GM21423 (cell line): ENCODE results near the gene GAS7.
A peak's percentile ranks its signal among the peaks of the same experiment; 100 is the strongest.

Source experiments
- ATAC-seq: cut with Tn5 transposase; IDR thresholded peaks from one replicate; pipeline ENCODE4 v1.9.1; 2021; ENCODE audit warnings: mild to moderate bottlenecking, moderate library complexity; ENCODE audit not compliant: unreplicated experiment

GAS7 gene

DNA sequence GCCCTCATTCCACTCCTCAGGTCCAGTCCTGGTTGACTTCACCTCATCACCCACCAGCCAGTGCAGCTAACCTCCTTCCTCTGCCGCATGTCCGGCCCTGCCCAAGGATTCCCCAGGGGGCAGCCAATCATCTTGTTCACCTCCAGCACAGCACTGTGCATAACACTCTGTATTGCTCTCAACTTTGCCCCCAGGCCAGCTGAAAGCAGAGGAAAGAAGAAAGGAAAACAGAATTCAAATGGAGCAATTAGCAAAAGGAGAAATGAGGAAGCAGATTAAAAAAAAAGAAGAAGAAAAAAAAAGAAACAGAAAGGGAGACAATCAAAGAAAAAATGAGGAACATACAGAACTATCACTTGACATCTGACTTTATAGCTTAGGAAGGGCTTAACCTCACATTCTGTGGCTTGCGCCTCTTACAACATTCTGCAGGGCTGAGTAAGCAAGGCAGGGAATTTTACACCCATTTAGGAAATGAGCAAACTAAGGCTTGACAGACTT, 26.1 kb downstream of the GAS7 start:
- ATAC-seq = no peak

DNA sequence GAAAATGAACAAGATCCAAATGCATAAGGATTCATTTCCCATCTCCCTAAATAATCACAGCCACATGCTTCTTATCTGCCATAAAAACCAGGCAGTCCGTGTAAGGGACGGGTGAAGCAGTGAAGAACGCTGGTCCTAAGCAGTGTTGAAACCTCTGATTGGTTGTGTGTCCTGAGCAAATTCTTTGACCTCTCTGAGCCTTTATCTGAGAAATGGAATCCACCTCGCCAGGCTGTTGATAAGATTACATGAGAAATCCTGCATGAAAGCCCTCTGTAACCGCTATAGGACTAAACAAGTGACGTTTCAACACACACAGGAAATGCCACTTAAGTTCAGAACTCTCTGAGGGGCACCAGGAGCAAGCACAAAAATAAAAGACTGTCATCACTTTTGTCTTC, 26.8 kb downstream of the GAS7 start:
- ATAC-seq = no peak

DNA sequence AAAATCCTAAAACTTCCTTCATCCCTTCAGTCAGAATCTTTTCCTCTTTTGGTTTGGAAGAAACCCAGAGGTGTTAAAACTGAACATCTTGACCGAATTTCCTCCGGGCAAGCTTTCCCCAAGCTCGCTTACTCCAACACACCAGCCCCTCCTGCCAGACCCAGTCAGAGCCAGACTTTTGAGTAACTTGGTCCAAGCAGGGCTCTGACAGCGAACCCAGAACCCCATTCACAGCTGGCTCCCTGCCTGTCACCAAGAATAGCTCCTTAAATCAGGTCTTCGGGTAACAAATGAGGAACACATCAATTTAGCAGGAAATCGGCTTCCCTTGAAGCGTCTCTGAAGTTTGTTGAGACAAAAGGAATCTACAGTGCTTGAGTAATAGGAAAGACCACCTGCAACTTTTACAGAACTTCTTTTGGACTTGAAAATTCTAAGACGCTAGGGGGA, 27.3 kb downstream of the GAS7 start:
- no peak for ATAC-seq

DNA sequence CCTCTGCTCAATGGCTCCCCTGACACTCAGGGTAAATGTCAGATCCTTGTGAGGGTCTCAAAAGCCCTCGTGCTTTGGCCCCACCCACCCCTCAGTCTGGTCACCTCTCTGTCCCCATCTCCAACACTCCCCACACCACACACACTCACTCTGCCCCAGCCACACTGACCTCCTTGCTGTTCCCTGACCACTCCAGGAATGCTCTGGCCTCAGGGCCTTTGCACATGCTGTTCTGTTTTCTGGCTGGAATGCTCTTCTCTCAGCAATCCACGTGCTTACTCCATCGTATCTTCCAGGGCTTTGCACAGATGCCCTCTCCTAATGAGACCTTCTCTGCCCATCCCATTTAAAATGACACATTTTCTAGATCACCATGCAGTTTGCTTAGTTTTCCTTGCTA, 28.2 kb downstream of the GAS7 start:
- ATAC-seq = no peak

DNA sequence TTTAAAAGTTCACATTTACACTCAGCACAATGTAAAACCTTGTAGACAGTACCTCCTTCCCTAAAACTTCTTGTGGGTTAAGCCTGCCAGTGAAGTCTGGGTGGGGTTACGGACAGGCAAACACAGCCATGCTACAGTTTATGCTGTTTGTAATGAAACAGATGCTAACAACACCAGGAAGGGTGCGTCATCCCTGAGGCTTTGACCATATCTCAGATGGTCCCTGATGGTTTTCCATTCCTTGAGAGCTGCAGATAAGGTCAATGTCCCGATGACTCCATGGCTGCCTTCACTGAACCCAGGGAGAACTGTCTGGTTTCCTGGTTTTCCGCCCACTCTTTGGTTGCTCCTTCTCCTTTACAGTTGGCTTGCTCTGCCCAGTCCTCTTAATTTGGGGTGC, 29.1 kb downstream of the GAS7 start:
- ATAC-seq = no peak

DNA sequence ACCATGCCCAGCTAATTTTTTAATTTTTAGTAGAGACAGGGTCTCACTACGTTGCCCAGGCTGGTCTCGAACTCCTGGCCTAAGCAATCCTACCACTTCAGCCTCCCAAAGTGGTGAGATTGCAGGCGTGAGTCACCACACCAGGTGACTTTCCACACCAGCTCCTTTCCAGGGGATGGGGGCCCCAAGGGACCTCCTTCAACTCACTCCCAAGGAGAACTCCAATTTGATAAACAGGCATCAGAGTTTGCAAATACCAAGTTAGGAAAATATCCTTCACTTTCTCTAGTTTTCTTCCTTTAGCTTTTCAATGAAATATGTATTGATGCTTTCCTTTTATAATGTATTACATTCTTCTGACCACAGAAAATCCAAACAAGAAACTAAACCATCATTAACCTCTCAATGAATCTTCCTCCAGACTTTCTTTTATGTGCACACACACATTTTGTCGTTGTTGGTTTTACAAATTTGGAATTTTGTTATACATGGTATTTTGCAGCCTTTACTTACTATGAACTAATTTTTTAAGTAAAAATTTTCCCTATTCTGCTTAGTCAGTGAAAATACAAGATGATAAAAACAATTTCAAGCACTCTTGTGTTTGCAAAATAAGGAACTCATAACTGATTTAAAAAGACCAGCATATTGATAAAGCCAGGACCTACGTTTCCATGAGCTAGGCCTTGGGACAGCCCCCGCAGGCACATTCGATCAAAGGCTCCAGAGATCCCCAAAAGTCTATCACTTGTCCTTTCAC, 32.0 kb downstream of the GAS7 start:
- no peak for ATAC-seq

DNA sequence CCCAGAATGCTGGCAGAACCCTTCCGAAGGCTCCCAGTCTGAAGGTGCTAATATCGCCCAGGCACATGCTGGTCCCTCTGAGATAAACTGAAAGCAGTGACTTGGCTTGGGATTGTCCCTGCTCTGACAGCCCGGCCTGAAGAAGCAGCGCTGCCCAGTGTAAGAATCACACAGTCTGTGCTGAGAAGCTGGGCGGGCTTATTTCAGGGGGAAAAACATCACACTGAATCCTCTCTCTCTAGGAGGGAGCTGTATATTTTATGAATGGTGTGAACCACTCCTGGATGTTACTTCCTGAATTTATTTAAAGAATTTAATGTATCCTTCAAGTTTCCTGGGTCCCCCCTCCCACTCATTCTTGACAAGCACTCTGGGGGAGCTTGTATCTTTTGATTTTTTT, 36.3 kb downstream of the GAS7 start:
- ATAC-seq = peak; percentile 60

DNA sequence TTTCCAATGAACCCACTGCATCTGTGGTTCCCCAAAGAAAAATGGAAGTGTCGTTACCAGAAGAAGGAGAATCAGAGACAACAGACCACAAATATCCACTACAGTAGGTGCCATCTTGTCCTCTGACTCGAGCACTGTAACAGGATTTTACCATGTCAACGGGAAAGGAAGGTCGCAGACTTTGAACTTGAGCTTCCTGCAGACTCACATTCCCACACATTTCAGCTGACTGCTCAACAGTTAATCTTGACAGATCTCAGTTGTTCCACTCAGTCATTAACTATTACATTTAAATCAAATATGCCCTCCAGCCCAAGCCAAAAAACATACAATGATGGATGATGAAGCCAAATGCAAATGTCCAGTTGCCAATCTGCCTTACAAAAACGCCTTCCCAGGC, 37.0 kb downstream of the GAS7 start:
- no peak for ATAC-seq

DNA sequence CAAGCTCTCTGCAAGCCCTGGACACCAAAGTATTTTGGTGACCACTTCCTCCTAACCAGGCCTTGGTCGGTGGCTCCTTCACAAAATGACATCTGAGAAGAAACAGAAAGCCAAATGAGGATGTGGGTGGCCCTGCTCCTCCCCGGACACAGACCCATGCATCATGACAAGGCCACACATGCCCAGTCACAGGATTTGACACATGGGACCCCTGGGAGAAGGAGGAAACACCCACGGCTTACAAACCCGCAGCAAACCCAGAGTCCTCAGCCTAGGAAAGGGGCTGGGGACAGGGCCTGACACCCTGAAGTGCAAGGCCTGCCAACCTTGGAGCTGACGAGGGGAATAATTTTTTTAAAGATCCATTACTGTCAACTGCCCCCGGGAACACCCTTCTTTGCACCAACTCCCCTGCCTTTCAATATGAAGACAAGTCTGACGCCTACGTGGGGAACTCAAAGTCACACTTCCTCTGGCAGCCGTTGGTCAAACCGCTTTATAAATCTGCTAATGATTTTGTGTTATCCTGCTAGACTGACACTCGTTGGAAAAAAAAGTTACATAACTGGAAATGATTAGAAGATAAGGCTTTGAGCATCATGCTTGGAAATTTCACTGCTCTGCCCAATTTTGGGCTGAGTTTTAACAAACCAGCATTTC, 41.3 kb downstream of the GAS7 start:
- ATAC-seq = peak; percentile 72

DNA sequence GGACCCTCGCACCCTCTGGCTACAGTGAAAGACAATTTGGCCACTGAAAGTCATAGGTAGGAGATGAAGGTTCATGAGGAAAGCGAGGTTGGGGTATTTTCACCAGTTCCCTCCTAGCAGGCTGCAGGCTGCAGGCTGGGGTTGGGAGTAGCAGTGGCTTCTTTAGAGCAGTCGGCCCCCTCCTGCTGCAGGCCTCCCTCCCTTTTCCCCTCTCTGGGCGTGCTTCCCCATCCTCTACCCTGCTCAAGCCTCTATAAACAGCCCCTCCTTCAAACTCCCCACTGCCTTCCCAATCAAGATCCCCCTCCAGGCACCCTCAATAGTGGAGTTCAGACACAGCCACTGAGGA, 41.8 kb downstream of the GAS7 start:
- no peak for ATAC-seq

DNA sequence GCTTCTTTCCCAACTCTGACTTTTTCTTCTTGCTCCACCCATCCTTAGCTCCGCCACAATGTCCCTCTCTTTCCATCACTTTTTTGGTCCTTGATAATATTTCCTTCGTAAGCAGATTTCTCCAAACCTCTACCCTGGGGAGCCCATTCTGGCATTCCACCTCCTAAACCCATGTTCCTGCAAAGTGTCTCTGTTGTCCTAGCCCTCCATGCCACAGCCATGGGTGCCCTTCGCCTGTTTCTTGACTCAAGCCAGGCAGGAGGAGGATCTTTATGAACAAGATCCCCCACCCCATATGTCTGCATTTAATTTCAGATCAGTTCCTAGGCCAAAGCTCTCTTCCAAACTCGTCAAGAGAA, 42.4 kb downstream of the GAS7 start:
- no peak for ATAC-seq

DNA sequence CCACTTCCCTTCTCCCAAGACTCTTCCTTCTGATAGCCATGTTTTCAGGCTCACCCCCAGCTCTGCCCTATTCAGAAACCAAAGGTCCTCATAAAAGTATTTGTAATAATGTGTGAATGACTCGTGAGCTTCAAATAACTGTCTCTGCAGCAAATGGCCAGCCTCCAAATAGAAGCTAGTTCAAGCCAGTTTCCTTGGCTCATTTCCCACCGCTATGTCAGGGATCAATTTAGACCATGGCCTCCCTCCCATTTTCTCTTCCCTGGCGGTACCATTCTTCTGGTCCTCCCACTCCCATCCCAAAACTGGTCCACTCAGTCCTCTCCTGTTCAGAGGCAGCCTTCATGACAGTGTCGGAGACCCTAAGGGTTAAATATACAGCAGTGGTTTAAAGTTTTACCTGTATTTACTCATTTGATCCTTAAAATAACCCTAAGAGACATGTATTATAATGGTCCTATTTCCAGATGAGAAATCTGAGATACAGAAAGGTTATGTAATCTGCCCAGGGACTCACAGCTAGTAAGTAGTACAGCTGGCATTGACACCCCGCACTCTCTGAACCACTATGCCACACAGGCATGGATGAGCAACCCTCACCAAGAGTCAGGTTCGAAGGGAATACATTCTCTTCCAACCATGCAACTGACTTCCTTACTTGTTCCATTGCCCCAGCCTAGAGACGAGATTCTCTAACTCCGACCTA, 42.9 kb downstream of the GAS7 start:
- no peak for ATAC-seq

DNA sequence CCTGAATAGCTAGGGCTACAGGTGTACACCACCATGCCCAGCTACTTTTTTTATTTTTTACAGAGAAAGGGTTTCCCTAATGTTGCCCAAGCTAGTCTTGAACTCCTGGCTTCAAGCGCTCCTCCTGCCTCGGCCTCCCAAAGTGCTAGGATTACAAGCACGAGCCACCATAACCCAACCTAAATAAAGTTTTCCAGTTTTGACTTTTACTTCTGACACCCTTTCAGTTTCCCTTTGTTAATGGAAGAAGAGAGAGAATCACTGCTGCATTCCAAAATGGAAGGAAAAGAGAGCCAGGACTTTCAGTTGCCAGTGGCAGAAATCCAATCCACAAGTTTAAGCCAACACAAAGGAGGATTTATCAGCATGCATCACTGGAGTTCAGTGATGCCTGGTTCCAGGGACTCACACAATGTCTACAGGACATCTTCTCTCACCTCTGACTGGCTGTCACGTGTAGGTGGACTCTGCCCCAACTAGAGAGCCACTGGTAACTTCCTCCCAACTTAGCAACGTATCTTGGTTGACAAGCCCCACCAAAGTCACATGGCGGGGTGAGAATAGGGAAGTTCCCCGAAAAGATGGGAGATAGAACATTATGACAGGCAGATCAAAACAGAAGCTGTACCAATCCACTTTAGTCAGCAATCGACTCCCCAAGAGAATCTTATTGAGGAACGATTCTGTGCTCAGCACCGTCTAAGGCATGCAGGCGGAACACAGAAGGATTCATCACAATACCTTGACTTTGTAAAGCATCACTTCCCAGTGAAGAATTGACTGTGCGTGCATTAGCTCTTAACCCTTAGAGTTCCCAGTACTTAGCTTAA, 46.5 kb downstream of the GAS7 start:
- ATAC-seq = peak; percentile 42

DNA sequence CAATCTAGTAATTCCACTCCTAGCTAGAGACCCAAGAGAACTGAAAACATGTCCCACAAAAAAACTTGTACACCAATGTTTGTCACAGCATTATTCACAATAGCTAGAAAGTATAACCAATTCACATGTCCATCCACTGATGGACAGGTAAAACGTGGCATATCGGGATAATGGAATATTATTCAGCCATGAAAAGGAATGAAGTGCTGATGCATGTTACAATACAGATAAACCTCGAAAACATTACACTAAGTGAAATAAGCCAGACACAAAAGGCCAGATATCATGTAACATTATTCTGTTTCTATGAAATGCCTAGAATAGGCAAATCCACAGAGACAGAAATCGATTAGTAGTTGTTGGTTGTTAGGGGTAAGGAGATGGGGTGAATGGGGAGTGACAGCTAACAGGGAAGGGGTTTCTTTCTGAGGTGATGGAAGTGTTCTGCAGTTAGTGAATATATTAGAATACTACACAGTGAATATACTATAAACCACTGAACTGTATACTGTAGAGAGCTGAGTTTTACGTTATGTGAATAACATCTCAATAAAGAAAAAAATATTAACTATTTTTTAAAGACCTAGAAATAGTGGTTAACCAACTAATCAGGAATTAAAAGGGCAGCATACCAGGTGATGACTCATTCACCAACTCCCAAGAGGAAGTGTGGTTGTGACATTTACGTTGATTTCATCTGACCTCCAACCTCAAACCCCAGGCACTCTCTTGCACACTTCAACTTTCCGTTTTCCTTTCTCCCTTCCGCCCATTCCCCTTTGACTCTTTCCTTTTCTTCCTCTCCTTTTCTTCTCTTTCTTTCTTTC, 48.6 kb downstream of the GAS7 start:
- ATAC-seq = peak; percentile 74

DNA sequence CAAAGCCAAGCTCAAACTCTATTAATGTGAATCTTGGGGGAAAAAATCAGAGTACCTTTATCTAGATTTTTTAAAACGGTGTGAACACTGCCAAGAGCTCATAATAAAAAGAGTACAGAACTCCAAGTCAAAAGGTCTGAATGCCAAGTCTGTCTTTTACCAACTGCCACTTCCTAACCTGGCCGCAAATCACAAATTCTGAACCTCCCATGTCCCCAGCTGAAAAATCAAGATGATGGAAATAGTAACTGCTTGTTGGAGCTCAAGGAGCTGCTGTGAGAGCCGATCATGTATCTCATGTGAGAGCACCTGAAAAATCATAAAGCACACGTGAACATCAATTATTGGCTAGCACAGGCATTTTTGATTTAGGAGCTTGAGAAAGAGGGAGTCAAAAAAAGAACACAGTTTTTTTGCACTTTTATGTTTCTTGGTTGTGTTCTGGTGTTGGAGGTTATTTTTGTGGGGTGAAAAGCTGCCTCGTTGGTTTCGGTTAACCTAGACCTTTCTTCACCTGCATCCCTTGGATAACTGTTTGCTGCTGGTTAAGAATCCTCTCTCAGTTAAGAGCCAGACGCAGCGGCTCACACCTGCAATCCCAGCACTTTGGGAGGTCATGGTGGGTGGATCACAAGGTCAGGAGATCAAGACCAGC, 50.5 kb downstream of the GAS7 start:
- ATAC-seq = no peak

DNA sequence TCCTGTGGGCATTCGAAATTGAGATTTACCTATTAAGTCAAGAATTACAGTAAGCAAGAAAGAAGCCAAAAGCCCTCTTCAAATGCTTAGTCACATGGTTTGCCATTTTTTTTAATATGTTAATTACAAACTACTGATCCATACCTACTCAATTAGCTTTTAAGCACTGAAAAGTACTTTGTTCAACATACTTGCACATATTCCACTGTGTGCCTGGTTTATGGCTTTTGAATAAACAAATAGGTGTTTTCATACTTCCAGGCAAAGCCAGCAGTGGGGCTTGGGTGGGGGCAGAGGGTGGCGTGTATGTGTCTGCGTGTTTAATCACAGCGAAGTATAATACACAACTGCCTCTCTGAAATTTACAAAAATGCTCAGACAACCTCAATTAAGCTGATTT, 51.4 kb downstream of the GAS7 start:
- ATAC-seq = no peak

DNA sequence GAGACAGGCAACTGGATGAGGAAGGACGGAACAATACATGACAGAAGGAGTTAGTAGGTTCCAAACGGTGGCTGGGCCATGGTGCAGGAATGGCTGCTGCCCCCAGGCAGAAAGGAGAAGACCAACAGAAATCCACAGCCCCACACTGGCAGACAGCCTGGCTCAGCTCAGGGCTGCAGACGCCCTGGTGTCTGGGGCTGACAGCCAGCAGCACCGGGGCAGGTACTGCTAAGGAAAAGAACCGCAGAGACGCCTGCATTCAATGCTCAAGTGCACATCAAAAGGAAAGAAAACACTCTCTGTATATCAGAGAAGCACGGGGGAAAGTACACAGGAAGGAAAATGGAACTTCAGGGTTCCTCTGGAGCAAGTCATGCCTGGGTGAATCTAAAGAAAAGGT, 53.4 kb downstream of the GAS7 start:
- ATAC-seq = no peak

DNA sequence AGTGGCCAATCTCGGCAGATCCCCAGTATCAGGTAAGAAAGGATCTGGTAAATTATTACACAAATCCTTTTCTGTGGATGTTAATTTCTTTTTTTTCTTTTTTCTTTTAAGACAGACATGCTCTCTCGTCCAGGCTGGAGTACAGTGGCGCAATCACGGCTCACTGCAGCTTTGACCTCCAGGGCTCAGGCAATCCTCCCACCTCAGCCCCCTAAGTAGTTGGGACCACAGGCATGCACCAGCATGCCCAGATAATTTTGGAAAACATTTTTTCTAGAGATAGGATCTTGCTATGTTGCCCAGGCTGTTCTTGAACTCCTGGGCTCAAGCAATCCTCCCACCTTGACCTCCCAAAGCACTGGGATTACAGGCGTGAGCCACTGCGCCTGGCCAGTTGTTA, 54.0 kb downstream of the GAS7 start:
- ATAC-seq = no peak

DNA sequence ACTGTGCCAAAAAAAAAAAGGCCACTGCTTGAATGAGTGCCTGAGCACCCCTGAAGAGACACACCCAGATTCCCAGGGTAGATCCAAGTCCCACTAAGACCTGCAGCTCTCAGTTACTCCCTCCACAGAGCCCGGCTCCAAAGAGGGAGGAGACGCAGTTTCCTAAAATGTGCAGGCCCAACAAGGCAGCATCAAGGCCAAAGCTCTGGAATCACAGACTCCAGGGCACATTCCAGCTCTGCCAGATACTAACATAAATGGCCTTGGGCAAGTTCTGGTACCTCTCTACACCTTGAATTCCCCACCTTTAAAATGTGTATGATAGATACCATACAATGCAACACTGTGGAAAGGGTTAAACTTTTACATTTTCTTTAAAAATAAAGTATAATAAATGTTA, 57.0 kb downstream of the GAS7 start:
- ATAC-seq = no peak

DNA sequence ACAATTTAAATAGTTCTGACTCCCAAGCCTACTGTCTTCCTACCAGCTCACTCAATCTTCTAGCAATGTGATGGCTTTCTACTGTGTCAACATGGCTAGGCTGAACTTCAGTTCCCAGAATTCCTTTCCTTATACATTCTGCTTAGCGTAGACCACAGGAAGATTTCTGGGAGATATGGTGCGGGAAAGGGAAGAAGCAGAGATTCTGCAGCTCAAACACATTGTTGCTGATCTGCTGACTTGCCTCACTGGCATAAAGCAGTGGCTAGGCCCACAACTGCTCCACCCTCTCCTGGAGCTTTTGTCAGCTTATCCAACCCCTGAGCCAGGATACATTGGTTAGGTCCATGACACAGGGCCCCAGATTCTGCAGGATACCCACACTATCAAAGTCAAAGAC, 58.8 kb downstream of the GAS7 start:
- ATAC-seq = no peak
